ENCODE data around the gene ZFP92.

- TF ChIP-seq, protein P1, sequence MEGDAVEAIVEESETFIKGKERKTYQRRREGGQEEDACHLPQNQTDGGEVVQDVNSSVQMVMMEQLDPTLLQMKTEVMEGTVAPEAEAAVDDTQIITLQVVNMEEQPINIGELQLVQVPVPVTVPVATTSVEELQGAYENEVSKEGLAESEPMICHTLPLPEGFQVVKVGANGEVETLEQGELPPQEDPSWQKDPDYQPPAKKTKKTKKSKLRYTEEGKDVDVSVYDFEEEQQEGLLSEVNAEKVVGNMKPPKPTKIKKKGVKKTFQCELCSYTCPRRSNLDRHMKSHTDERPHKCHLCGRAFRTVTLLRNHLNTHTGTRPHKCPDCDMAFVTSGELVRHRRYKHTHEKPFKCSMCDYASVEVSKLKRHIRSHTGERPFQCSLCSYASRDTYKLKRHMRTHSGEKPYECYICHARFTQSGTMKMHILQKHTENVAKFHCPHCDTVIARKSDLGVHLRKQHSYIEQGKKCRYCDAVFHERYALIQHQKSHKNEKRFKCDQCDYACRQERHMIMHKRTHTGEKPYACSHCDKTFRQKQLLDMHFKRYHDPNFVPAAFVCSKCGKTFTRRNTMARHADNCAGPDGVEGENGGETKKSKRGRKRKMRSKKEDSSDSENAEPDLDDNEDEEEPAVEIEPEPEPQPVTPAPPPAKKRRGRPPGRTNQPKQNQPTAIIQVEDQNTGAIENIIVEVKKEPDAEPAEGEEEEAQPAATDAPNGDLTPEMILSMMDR (IDR thresholded peaks at IDR 0.05): no peak
- TF ChIP-seq POLR2AphosphoS5 (IDR thresholded peaks at IDR 0.05): no peak
- TF ChIP-seq POLR2A (IDR thresholded peaks at IDR 0.05): no peak
These were observed 1.7 kb upstream of the ZFP92 start for GRCh38 chrX:153409414-153410101.
